NCI-H82 treated with DMSO at 0.1 percent for 48 hours (cell line): Measurements from ENCODE around the gene TXNDC15.

Source experiments
- DNase-seq: peaks from one replicate; lab custom pipeline; 2025; ENCODE audit not compliant: unreplicated experiment; lab: John Stamatoyannopoulos, UW

TXNDC15 gene

DNA sequence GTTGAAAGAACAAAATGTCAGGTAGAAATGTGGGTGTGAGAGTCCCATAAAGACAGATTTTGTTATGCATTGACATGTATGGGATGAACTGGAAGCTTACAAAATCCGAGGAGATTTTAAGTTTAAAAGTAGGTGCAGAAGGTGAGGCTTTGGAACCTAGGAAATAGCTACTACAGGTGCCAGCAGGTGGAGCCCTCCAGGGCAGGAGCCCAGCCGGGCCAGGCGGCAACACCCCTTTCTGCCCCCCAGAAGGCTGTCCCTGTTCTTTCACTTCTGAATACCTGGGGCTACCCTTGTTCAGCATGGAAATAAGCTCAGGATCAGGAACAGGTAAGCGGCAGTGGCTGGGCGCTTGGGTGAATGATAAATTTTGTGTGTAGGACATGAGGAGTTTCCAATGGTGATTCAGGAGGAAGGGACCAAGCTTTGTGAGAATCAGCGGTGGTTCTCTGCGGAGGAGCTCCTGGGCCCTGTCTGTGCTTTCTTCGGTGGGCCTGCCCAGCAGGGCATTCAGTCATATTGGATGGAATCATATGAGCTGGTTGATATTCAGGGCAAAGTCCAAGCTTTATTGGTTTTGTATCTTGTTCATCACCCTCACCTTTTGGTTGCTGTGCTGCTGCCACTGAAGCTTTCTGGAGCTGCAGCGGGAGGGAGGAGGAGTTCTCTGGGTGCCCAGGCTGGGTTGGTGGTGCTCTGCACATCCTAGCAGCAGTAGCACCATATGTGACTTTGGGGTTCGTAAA, 43.1 kb downstream of the TXNDC15 start:
- no peak for DNase-seq

DNA sequence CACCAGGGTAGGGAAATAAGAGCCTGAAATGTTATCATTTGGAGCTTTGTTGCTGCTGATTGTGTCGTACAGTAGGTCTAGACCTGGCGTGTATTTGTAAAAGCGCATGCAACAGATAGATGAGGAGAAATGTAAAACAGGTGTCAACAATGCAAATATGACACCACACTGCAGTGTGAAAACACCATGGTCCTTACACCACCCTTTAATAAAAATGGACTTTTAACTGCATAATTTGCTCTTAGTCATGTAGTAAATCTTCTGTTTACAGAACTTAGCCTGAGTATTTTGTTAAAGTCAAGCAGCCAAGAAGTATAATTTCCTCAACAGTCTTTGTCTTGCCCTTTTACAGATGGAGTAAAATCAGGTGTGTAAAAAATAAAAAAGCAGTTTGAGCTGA, 44.7 kb downstream of the TXNDC15 start:
- no peak for DNase-seq

DNA sequence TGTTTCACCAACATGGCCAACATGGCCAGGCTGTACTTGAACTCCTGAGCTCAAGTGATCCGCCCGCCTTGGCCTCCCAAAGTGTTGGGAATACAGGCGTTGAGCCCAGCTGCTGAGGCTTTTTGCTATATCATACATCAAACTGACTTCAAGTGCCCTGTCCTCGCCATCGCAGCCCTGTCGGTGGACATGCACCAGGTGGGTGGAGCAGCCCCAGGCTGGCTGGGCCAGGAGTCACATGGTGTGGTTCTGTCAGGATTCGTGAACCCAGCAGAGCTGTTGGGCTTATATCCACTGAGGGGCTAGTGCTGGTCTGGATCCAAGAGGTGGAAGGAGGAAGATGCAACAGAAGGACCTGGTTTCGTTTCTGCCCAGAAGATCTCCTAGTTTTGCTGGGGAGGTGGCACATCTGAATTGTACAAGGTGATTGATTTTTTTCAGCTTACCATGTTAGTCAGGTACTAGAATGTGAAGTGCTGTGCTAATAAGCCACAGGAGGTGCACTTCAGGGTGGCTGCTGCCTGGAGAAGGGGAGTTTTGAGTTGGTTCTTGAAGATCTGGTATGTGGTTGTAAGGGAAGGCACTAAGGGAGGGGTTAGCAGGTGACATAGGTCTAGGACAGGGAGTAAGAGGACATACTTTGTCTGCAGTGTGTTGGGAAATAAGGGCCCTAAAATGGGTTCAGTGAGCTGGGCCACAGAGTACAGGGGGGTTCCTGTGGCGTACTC, 46.8 kb downstream of the TXNDC15 start:
- DNase-seq = no peak

DNA sequence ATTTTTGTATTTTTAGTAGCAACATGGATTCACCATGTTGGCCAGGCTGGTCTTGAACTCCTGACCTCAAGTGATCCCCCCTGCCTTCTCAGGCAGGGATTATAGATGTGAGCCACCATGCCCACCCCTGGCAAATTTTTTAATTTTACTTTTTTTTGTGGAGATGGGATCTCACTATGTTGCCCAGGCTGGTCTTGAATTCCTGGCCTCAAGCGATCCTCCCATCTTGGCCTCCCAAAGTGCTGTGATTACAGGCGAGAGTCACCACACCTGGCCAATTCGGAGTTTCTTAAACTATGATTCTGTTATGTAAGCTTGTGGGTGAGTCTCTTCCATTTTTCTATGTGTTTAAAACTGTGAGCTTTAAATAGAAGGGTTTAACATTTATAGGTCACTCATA, 58.3 kb downstream of the TXNDC15 start:
- DNase-seq = no peak

- no peak for DNase-seq
Measured at GRCh38 chr5:134934202-134934601, 60.0 kb downstream of the TXNDC15 start.

GRCh38 chr5:134935711-134936602, 61.8 kb downstream of the TXNDC15 start:
- DNase-seq = no peak

DNA sequence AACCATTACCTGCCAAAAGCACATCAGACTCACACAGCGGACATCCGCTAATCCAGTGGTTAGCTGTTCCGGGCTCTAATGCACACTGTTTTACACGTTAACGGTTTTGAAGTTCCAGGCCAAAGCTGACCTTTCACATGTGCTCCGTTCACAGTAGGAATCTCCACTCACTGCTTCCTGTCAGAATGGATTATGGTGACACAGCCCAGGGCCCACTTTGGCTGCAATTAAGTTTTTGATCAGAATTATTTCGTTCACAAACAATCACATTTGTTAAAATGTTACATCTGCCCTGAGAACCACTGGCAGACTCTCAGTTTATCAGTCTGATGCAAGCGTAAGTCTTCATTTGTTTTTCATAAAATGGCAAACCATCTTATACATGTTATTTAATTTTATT, 63.4 kb downstream of the TXNDC15 start:
- no peak for DNase-seq

DNA sequence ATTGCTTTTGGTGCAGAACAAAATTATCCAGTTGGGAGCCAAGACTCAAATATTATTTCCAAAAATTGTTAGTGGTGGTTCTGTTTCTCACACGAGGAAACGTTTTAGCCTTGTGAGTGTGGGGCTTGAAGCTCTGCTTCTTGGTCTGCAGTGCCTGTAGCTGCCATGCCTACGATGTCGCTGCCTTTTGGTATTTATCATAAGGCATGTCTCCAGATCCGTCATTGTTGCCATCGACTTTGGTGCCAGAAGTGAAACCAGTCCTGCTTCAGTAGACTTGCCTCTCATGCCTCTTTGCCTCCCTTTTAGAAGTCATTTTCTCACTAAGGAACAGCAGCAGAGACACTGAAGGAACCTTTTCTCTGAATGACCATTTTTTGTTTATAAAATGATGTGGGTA, 63.9 kb downstream of the TXNDC15 start:
- DNase-seq = no peak

DNA sequence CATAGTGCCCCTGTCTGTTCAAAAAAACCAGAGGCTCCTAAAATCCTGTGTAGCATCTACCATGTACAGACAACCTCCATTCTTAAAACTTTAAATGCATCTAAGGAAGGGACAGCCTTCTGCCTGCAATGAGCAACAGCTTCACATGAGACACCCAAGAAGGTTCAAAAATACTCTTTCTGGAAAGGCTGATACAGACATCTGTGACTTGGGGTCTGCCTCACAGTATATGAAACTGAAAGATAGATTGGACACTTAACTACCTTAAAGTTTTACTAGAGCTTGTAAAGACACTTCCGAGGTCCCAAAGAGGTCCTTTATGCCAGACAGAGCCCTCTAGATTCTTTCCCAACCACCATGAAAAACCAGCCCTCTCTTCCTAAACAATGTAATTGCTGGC, 65.3 kb downstream of the TXNDC15 start:
- DNase-seq = no peak

DNA sequence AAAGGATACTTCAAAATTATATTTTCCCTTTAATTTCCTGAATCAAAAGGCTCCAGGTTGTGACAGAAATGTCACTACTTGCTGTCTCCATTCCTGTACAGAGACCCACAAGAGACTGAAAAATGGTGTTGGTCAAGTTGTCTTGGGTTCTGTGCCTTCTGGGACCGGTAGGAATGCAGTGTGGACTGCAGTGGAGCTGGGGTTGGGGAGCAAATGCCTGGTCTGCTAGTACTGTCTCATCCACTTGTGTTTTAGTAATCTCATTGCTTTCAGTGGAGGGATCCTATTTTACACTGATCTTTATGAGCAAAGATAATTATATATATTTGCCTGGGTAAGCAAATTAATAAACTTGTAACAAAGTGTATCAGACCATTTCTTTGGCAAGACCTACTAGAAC, 69.4 kb downstream of the TXNDC15 start:
- DNase-seq = no peak

DNA sequence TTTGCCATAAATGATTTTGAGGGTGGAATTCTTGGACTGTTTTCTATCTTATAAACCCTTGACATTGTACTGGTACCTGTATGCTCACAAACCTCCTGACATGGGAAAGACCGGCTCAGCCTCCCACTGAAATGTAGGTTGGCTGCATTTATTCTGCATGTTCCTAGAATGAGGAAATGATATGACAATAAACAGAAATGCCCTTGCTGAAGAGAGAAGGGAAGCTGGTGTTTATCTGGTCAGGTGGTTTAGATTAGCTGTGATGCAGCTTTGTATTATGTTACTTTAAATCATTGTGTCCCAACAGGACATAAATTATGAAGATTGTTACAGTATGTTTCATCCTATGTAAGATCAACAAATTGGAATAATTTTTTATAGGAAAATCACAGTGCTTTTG, 70.5 kb downstream of the TXNDC15 start:
- no peak for DNase-seq

GRCh38 chr5:134945041-134945440, 70.9 kb downstream of the TXNDC15 start:
- DNase-seq = no peak

DNA sequence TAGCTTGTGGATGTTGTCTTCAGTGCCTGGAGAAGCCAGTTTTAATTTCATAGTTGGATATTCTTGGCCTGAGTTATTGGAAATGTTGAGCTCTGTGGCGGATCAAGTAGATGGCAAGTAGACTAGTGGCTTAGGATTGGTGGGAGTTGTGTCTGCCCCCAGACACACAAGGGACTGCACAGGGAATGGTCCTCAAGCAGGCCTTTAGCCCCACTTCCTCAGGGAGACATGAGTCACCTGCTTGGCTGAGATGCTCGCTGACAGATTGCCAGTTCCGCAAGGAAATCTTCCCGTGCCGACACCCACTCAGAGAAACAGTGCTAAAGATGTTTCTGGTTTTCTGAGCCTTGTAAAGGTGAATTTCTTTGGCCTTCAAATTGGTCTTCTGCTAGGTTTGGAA, 74.7 kb downstream of the TXNDC15 start:
- no peak for DNase-seq

GRCh38 chr5:134949316-134949715, 75.1 kb downstream of the TXNDC15 start:
- DNase-seq = no peak
